ENCODE measurements around the gene G2E3. TPM values are rescaled to one million over a fixed set of nuclear protein-coding genes. Genes with fewer than 3 reads are reported as not detected.

G2E3 gene
- total and polyA plus RNA-seq, 2 of the 13 experiments (the other 11 are each of a cell fraction or from before 2014, with no cell fraction given), result 22.8 to 63.0 TPM

DNA sequence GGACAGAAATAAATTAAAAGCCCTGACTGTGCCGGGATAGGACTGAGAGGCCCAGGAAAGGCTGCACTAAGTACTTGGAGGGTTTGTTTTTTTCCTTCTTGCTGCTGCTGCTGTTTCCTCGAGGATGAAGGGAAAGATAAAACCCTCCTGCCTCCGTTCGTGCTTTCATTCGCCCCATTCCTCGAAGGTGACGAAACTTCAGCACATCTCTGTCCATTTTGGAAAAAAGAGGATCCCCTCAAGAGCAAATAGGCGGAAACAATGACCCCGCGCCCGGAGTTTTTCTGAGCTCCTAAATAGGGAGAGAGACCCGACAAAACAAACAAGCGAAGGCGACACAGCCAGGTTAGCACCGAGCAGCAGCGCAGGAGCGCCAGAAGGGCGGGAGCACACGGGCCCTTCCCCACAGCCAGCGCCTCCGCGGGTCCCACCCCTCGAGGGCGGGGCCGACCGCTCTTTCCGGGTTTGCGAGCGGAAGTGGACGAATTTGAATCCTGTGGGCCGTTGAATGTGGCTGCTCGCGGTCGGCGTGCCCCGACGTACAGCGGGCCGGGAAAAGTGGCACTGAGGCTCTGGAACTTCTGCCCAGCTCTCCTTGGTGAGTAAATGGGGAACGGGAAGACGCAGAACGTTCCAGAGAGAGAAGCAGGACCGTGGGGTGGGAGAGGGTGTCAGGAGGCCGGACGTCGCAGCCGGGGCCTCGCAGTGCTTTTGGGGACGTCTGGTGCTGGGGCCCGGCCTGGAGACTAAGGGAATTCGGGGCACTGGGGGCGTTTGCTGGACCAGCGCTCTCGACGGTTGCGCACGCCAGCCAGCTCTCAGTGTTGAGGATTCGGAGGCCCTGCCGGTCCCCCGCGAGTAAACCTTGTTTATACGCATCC lies at the start of gene G2E3 (continued):
- TF ChIP-seq MAZ (IDR thresholded peaks at IDR 0.05; ENCODE audit: borderline replicate concordance, low read depth, low read length) (peak; percentile 100), MAZ (CRISPR knock-in tag; IDR thresholded peaks at IDR 0.05; ENCODE audit: low read depth) (peak; percentile 100), ZNF777 (CRISPR knock-in tag; IDR thresholded peaks at IDR 0.05) (peak; percentile 100), MNT (IDR thresholded peaks at IDR 0.05) (peak; percentile 38), TAF1 (CRISPR knock-in tag; IDR thresholded peaks at IDR 0.05) (peak; percentile 97), NFE2L2 (IDR thresholded peaks at IDR 0.05; ENCODE audit: low read length) (no peak), TSC22D2 (CRISPR knock-in tag; IDR thresholded peaks at IDR 0.05; ENCODE audit: borderline replicate concordance) (peak; percentile 46; the same call in 1 of the 2 replicates), ZNF607 (CRISPR knock-in tag; IDR thresholded peaks at IDR 0.05; ENCODE audit: borderline replicate concordance) (peak; percentile 99), ARNTL (CRISPR knock-in tag; IDR thresholded peaks at IDR 0.05) (peak; percentile 67; the same call in 1 of the 2 replicates)
- TF ChIP-seq, protein P1, sequence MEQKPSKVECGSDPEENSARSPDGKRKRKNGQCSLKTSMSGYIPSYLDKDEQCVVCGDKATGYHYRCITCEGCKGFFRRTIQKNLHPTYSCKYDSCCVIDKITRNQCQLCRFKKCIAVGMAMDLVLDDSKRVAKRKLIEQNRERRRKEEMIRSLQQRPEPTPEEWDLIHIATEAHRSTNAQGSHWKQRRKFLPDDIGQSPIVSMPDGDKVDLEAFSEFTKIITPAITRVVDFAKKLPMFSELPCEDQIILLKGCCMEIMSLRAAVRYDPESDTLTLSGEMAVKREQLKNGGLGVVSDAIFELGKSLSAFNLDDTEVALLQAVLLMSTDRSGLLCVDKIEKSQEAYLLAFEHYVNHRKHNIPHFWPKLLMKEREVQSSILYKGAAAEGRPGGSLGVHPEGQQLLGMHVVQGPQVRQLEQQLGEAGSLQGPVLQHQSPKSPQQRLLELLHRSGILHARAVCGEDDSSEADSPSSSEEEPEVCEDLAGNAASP (CRISPR knock-in tag; IDR thresholded peaks at IDR 0.05; ENCODE audit: borderline replicate concordance), result peak; percentile 79
